ENCODE measurements around the gene PDCD2L.
A peak's percentile ranks its signal among the peaks of the same experiment; 100 is the strongest.
"Not testable (repeated sequence)": the region's sequence is repeated elsewhere in the genome, so short reads cannot be mapped to it uniquely, and the experiment has no call there.

PDCD2L gene

GRCh38 chr19:34404109-34404909 lies at the start of gene PDCD2L:
PDCD2L (plus strand) TSS chr19:34404399; CDS start chr19:34404431, 32 bp downstream.
- peak; percentile 88 for DNase-seq (ENCODE audit: low read depth)

GRCh38 chr19:34355201-34355600 lies 49.0 kb upstream of the PDCD2L start:
- no peak for DNase-seq (ENCODE audit: low read depth)

GRCh38 chr19:34356875-34357274 lies 47.3 kb upstream of the PDCD2L start:
- no peak for DNase-seq (ENCODE audit: low read depth)

GRCh38 chr19:34357431-34357830 lies 46.8 kb upstream of the PDCD2L start:
- no peak for DNase-seq (ENCODE audit: low read depth)

GRCh38 chr19:34359140-34359953 lies 44.9 kb upstream of the PDCD2L start:
- DNase-seq (ENCODE audit: low read depth): peak; percentile 95

GRCh38 chr19:34359954-34360315 lies 44.3 kb upstream of the PDCD2L start:
- DNase-seq (ENCODE audit: low read depth): no peak

- no peak for DNase-seq (ENCODE audit: low read depth)
These were observed 43.8 kb upstream of the PDCD2L start for GRCh38 chr19:34360354-34360909.

- DNase-seq (ENCODE audit: low read depth): no peak
These were observed 41.5 kb upstream of the PDCD2L start for GRCh38 chr19:34362679-34363069.

- no peak for DNase-seq (ENCODE audit: low read depth)
These were observed 41.1 kb upstream of the PDCD2L start for GRCh38 chr19:34363094-34363493.

- DNase-seq (ENCODE audit: low read depth): no peak
These were observed 40.3 kb upstream of the PDCD2L start for GRCh38 chr19:34363930-34364329.

- DNase-seq (ENCODE audit: low read depth): no peak
These were observed 39.8 kb upstream of the PDCD2L start for GRCh38 chr19:34364462-34364829.

GRCh38 chr19:34364830-34365462 lies 39.3 kb upstream of the PDCD2L start, which contains the start of gene GPI:
GPI (plus strand) TSS chr19:34365196; CDS start chr19:34365267, 71 bp downstream.
- peak; percentile 64 for DNase-seq (ENCODE audit: low read depth)

GRCh38 chr19:34365463-34366401 lies 38.5 kb upstream of the PDCD2L start:
- DNase-seq (ENCODE audit: low read depth): no peak

- DNase-seq (ENCODE audit: low read depth): no peak
These were observed 37.2 kb upstream of the PDCD2L start for GRCh38 chr19:34366738-34367623.

- no peak for DNase-seq (ENCODE audit: low read depth)
These were observed 36.6 kb upstream of the PDCD2L start for GRCh38 chr19:34367624-34367957.

GRCh38 chr19:34368338-34368737 lies 35.9 kb upstream of the PDCD2L start:
- DNase-seq (ENCODE audit: low read depth): no peak

GRCh38 chr19:34369166-34369565 lies 35.0 kb upstream of the PDCD2L start:
- not testable (repeated sequence) for DNase-seq (ENCODE audit: low read depth)

- no peak for DNase-seq (ENCODE audit: low read depth)
These were observed 34.1 kb upstream of the PDCD2L start for GRCh38 chr19:34370117-34370516.

- DNase-seq (ENCODE audit: low read depth): no peak
These were observed 33.2 kb upstream of the PDCD2L start for GRCh38 chr19:34370983-34371382.

- no peak for DNase-seq (ENCODE audit: low read depth)
These were observed 30.5 kb upstream of the PDCD2L start for GRCh38 chr19:34373601-34374288.

Measured in stimulated activated CD8-positive, alpha-beta memory T cell treated with anti-CD3 and anti-CD28 coated beads, Interleukin-4, amount 100 ng/mL, for 24 hours (primary cell).